Spleen (tissue), 7 donors: ENCODE measurements around the gene MOB3C.

Experiments used
- CTCF ChIP-seq, 11 experiments: fragments of 200-600 bp in 7 of 11; fragments of 450-650 bp in 4 of 11; sonication (generic) in 4 of 11; IDR thresholded peaks in 8 of 11; conservative IDR thresholded peaks in 3 of 11; 1 replicate in 7 of 11; 2 replicates in 4 of 11; pipeline versions ENCODE4 v1.4.0 to v1.8.0; 2016 to 2021; ENCODE audit warnings: antibody characterized with exemption in 11 of 11, inconsistent platforms in 4 of 11, mild to moderate bottlenecking in 1 of 11
- POLR2A ChIP-seq, 3 donors: fragments of 450-650 bp; IDR thresholded peaks; one replicate each; pipeline ENCODE4 v1.5.1; 2017; ENCODE audit warnings: antibody characterized with exemption in 3 of 3, mild to moderate bottlenecking in 1 of 3
- donor health status: DM: no; HTN: no; CAD: no; lungs with moderate emphysema.
- donor health status: DM: no; HTN: no; CAD: no.
- donor health status: DM: no; HTN: no; CAD: no.

- TF ChIP-seq CTCF (IDR thresholded peaks at IDR 0.05 in 8 of 11, conservative IDR thresholded peaks at IDR 0.05 in 3 of 11) (no peak), POLR2A (IDR thresholded peaks at IDR 0.05) (no peak)
Measured at GRCh38 chr1:46635205-46635604, 18.6 kb upstream of the MOB3C start.
